ENCODE measurements around the gene PRDX4.

DNA sequence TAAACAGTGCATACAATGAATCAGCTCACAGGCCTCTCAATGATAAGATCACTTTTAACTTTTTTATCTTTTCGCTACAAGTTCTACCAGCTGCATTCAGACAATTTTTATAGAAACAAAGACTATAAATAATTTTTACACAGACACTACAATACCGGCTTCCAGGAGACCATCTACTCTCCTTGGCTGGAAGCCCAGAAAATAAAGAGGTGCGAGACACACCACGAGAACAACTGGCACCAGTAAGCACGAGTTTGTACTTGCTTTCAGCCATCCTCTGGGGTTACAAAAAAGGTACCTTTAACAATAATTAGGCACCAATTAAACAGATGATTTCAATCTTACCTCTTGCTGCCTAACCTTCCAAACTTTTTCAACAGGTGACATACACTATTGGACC lies 11.2 kb upstream of the PRDX4 start:
- TF ChIP-seq, protein P1, sequence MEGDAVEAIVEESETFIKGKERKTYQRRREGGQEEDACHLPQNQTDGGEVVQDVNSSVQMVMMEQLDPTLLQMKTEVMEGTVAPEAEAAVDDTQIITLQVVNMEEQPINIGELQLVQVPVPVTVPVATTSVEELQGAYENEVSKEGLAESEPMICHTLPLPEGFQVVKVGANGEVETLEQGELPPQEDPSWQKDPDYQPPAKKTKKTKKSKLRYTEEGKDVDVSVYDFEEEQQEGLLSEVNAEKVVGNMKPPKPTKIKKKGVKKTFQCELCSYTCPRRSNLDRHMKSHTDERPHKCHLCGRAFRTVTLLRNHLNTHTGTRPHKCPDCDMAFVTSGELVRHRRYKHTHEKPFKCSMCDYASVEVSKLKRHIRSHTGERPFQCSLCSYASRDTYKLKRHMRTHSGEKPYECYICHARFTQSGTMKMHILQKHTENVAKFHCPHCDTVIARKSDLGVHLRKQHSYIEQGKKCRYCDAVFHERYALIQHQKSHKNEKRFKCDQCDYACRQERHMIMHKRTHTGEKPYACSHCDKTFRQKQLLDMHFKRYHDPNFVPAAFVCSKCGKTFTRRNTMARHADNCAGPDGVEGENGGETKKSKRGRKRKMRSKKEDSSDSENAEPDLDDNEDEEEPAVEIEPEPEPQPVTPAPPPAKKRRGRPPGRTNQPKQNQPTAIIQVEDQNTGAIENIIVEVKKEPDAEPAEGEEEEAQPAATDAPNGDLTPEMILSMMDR (IDR thresholded peaks at IDR 0.05): no peak
- TF ChIP-seq POLR2A (IDR thresholded peaks at IDR 0.05): no peak
